Daoy (cell line): ENCODE data around the gene GPAT2. TPM values are rescaled to one million over a fixed set of nuclear protein-coding genes. Genes with fewer than 3 reads are reported as not detected.
A peak's percentile ranks its signal among the peaks of the same experiment; 100 is the strongest.
"Not testable (repeated sequence)": the region's sequence is repeated elsewhere in the genome, so short reads cannot be mapped to it uniquely, and the experiment has no call there.

Experiments used
- DNase-seq: peaks from one replicate; pipeline ENCODE4 v3.0.0-alpha.2; 2015; ENCODE audit warnings: low read depth
- total RNA-seq: library from RNA; depleted of rRNA; stranded (reverse); fragments of >200 nt; shearing (Covaris generic); gene quantifications from 2 replicates; pipeline ENCODE4 v1.2.3, GENCODE V29; 2014

The GPAT2 gene
- total RNA-seq, 1 experiment from 2014 or later: not detected

GRCh38 chr2:96065381-96065930 lies 30.7 kb upstream of the GPAT2 start:
- DNase-seq: no peak

- DNase-seq: not testable (repeated sequence)
Measured at GRCh38 chr2:96064760-96065159, 30.0 kb upstream of the GPAT2 start.

DNA sequence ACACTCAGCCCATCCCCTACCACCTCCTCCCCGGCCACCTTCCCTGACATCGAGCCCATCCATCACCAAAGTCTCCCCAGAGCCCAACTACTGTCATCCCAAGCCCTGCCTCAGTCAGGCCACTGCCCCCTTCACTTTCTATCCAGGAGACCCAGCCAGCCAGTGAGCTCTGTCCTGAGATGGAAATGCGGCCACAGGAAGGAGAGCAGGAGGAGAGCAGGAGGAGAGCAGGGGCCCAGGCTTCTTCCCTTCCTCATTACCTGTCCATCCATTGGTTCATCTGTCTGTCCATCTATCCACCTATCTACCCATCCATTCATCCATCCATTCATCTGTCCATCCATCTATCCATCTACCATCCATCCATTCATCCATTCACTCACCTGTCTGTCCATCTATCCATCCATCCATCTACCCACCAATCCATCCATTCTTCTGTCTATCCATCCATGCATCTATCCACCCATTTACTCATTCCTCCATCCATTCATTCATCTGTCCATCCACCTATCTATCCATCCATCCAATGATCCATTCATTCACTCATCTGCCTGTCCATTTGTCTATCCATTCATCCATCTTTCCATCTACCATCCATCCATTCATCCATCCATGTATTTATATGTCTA lies 29.4 kb upstream of the GPAT2 start:
- DNase-seq: not testable (repeated sequence)

DNA sequence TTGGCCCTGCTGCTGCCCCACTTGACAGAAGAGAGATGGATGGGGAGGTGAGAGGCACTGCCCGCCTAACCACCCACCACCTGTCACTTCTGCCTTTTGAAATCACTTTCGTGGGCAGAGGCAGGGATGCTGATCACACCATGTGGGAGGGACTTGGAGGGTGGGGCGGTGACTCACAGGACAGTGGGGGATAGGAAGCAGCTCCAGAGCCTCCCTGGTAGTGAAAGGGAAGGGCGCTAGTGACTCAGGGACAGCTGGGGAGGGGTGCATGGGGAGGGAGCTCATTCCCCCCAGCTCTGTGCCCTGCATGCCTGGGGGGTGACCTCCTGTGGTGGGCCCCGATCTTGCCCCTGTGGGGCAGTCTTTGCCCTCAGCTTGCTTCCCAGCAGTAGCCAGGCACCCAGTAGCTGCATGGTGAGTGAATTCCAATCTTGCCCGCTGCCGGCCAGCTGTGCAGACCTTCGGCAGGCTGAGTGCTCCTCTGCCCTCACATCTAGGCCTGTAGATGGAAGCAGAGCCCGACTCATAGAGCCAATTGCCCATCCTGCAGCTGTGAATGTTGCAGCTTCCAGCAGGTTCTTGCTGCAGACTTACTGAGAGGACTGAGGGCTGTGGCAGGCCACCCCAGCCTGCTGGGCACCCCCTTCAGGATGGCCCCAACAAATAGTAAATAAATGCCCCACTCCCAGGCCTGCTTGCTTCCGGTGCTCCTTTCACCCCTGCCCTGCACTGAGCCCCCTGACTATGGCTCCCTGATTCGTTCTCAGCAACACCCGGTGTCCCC lies 28.6 kb upstream of the GPAT2 start:
- peak; percentile 69 for DNase-seq

DNA sequence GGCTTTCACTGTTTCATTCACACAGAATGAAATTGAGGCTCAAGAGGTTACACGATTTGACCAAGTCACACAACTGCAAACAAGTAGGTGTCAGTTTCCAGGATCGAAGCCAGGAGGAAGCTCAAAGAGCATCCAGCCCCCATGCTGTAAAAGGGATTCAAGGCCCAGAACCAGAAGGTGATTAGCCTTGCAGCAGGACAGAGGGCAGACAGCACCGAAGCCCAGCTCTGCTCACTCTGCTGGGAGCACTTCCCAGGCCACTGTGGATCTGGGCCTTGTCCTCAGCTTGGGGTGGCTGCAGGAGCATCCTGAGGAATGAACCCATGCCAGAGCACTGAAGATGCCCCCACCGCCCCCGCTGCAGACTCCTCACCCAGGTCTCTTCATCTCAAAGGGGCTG lies 27.8 kb upstream of the GPAT2 start:
- DNase-seq: not testable (repeated sequence)

- not testable (repeated sequence) for DNase-seq
Measured at GRCh38 chr2:96061901-96062300, 27.2 kb upstream of the GPAT2 start.

DNA sequence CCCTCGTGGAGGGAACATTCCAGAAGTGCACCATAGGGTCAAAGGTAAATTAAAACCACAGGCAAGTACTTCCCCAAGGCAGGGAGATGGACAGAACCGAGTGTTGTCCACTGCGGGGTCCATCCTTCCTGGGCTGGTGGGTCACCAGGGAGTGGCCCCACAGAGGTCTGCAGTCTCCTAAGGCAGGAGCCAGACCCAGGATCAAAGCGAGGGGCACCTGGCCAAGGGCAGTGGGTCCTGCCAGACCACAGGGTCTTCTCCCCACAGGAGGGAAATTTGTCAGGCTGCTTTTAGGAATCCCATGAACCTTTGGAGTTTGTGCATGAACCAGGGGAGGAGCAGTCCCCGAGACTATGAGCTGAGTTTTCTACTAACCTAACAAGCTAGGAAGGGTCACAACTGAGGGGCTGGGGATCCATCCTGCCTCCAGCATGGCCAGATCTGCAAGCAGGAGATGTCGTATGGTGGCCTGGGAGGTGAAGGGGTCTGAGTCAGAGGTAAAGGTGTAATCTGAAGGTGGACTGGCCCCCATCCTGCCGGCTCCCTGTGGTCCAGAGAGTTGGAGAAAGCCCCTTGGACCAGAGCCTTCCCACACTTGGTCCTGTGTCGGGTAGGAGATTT lies 26.6 kb upstream of the GPAT2 start:
- DNase-seq: not testable (repeated sequence)

GRCh38 chr2:96060325-96060724 lies 25.6 kb upstream of the GPAT2 start:
- DNase-seq: not testable (repeated sequence)

DNA sequence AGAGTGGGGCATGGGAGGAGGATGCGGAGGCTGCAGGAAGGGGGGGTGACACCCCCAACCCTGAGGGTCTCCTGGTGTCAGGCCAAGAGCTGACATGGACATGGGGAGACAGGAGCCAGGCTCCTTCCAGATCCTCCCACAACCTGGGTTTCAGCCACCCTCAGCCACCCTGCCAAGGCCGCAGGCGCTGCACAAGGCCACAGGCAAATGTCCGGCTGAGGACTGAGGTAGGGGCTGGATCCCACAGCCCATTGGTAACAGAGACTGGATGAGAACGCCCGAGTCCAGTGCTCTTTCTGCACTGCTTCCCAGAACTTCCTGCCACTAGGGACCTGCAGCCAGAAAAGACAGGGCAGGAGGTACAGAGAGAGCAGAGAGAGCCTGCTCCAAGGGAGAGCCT lies 24.7 kb upstream of the GPAT2 start:
- not testable (repeated sequence) for DNase-seq

- not testable (repeated sequence) for DNase-seq
Measured at GRCh38 chr2:96055830-96056229, 21.1 kb upstream of the GPAT2 start.

DNA sequence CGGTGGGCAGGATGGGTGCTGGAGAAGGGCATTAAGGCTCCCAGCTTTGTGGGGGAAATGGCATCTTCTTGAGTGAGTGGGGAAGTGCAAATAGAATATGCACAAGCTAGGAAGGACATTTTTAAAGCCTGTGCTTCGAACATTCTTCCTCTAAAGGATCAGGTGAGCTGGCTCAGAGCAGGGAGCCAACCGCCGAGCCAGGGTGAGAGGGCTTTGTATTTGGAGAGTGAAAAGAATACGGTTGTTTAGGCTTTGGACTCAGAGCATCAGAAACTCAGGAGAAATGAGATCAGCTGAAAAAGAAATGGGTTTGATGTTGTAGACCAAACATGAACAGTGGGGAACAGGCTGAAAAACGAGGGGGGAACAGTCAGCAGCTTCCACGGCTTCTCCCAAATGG lies 19.8 kb upstream of the GPAT2 start:
- DNase-seq: not testable (repeated sequence)

DNA sequence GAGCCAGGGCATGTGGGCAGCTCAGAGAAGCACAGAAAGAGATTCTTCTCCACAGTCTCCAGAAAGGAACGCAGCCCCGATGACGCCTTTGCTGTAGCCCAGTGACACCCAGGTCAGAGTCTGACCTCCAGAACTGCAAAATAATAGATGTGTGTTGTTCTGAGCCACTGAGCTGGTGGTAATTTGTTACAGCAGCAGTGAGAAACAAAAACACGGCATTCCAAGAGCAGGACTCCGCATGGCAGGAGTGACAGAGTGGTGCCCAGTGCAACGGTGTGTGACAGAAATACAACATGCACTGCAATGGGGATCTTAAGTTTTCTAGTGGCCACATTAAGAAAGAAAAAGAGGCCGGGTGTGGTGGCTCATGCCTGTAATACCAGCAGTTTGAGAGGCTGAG lies 18.7 kb upstream of the GPAT2 start:
- not testable (repeated sequence) for DNase-seq

GRCh38 chr2:96052632-96053031 lies 17.9 kb upstream of the GPAT2 start:
- not testable (repeated sequence) for DNase-seq

GRCh38 chr2:96049917-96050262 lies 15.2 kb upstream of the GPAT2 start:
- not testable (repeated sequence) for DNase-seq

GRCh38 chr2:96049049-96049916 lies 14.6 kb upstream of the GPAT2 start:
- not testable (repeated sequence) for DNase-seq

- not testable (repeated sequence) for DNase-seq
Measured at GRCh38 chr2:96035554-96035953, 838 bp upstream of the GPAT2 start.

- DNase-seq: not testable (repeated sequence)
Measured at GRCh38 chr2:96033997-96034396, 719 bp downstream of the GPAT2 start.

DNA sequence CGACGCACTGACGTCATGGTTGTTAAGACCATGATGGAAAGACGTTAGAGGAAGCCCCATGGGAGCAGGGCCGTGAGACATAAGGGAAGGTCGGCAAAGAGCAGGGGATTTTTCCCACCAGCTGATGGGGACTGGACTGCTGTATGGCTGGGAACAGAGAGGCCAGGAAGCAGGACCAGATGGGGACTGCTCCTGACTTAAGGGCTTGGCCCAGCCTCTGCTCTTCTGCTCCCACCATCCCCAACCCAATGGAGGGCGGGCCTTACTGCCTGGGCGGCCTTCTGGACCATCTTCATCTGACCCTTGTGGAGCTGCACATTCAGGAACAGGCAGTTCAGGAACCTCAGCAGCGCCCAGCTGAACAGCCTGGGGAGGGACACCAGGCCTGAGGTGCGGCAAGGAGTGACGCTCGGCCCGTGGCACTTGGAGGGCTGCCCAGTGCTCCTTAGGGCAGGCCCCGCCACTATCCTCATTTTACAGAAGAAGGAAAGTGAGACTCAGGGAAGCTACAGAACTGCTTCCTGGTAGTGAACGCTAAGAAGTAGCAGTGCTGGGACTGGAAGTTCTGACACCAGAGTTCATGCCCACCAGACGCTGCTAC lies 6.9 kb downstream of the GPAT2 start:
- DNase-seq: not testable (repeated sequence)

DNA sequence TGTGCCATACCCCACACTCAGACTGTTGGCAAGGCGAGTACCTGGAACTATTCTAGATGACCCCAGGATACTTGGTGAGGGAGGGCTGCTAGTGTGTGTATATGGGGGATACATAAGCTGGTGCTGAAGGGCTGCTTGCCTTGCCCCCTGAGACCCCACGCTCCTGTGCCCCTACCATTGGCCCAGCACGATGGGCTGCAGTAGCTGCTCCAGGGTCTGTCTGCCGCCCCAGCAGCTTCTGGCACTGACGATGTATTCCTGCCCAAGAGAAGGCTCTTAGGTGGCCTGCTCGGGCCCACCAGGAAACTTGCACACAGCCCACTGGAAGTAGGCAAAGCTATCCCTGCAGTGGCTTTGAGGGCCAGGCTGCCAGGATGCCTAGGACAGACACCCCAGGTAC lies 9.0 kb downstream of the GPAT2 start:
- DNase-seq: not testable (repeated sequence)

- DNase-seq: no peak
Measured at GRCh38 chr2:96025194-96025492, 9.6 kb downstream of the GPAT2 start.
